NK-92 (cell line): Measurements from ENCODE around the gene DRG2.

Source experiments
- DNase-seq: peaks from one replicate; lab custom pipeline; 2025; ENCODE audit not compliant: unreplicated experiment; lab: John Stamatoyannopoulos, UW

Gene DRG2, protein sequence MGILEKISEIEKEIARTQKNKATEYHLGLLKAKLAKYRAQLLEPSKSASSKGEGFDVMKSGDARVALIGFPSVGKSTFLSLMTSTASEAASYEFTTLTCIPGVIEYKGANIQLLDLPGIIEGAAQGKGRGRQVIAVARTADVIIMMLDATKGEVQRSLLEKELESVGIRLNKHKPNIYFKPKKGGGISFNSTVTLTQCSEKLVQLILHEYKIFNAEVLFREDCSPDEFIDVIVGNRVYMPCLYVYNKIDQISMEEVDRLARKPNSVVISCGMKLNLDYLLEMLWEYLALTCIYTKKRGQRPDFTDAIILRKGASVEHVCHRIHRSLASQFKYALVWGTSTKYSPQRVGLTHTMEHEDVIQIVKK

GRCh38 chr17:18087610-18088491, at the start of gene DRG2:
DRG2 (plus strand) TSS chr17:18087948; CDS start chr17:18088024, 76 bp downstream.
- no peak for DNase-seq

DNA sequence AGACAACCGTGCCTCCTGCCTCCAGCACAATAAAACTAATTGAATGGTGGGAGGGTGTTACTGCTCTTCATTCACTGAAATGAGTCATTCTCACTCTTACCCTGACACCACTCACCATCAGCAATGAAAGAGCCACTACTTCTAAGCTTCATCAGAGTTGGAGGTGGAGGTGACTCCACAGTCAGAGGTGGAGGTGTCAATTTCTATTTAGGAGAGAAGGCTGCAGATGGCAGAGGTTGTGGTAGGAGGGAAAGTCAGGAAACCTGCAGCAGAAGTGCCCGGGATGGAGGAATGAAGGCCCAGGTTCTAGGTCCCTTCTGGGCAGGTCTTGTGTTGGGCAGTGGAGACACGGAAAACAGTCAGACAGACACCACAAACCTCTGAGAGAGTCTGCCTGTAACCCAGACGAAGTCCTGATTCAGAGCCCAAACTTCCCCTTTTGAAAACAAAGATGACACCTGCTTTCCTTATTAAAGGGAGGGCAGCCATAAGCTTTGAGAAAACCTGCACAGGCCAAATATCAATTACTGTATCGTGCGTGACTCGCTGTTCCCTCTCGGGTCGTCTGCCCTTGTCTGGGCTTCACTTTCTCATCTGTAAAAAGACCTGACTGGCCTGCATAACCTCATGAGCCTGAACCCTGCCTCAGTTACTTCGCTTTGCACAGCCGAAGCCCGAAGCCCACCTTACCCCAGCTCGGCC, 49.4 kb upstream of the DRG2 start:
- DNase-seq: no peak

GRCh38 chr17:18038861-18039534, 48.8 kb upstream of the DRG2 start, which contains the start of the genes ATPAF2 and GID4:
ATPAF2 (minus strand) TSS chr17:18039168; CDS start chr17:18039013, 155 bp downstream.
GID4 (plus strand) TSS chr17:18039408; CDS start chr17:18039465, 57 bp downstream.
- DNase-seq: peak; percentile 81

DNA sequence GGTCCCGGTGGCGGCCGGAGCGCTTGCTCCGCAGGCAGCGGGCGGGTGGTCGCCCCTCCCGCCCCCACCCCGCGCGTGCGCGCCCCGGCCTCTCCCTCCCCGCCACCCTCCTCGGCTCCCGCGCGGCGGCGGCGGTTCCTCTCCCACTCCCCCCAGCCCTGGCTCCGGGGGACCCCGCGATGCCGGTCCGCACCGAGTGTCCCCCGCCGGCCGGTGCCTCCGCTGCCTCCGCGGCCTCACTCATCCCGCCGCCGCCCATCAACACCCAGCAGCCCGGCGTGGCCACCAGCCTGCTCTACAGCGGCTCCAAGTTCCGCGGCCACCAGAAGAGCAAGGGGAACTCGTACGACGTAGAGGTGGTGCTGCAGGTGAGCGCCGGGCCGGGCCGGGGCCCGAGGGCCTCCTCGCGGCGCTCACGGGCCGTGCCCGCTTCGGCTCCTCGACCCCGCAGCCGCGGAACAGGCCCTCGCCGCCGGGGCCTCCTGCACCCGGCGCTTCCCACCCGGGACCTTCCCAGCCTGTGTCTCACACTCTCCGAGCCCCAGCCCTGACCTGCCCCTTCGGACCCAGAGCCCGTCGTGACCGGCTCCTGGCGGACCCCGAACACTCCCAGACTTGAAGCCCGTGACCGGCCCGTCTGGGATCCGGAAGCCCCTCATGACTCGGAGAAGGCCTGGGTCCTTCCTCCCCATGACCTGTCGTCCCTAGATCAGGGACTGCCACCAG, 48.0 kb upstream of the DRG2 start:
- DNase-seq: no peak

GRCh38 chr17:18040261-18040858, 47.4 kb upstream of the DRG2 start:
- no peak for DNase-seq

DNA sequence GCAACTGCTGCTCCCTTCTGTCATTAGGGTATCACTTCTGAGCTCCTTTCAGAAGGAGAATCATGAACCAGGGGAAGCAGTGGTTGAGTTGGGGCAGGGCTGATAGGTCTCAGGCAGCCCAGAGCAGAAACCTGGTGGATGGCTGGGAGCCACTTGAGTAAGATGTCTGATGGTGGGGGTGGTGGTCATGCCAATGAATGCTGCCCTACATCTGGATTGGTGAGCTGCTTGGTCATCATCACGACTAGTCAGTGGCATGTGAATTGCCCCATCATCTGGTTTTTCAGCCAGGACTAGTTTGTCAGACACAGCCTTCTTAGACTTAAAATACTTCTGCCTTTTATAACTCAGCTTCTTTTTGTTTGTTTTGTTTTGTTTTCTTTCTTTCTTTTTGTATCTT, 46.0 kb upstream of the DRG2 start:
- DNase-seq: no peak

DNA sequence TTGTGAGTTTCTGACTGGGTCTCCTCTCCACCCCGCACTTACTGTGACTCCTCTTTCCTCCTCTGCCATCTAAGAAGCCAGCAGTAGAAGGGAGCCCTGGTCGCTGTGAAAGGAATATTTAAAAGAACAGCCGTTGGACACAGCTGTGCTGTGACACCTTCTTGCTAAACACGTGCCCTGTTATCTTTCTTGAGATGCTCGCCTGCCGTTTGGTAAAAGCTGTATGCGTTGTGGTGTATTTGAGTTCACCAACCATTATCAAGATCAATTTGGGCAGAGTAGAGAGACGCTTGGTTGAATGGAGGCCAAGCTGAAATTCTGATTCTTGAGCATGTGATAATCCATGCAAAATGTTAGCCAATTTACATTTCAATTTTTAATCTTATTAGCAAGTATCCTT, 44.8 kb upstream of the DRG2 start:
- no peak for DNase-seq

- DNase-seq: no peak
These were observed 44.3 kb upstream of the DRG2 start for GRCh38 chr17:18043491-18043890.

DNA sequence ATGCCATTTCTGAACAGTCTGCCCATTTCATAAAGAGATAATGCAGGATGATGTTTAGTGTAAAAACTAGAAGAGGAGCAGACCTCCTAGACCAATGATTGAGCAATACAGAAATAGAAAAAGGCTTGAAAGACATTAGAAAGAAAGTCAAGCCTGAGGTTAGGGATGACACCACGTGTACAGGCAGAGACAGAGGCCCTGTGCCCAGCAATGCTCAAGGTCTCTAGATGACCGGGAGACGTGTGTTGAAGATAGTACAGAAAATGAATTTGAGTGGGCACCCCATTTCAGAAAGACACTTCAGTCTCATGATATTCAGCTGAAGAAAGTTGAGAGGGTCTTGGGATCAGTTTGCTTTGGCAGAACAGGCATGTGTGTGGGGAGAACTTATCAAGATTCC, 43.1 kb upstream of the DRG2 start:
- no peak for DNase-seq

DNA sequence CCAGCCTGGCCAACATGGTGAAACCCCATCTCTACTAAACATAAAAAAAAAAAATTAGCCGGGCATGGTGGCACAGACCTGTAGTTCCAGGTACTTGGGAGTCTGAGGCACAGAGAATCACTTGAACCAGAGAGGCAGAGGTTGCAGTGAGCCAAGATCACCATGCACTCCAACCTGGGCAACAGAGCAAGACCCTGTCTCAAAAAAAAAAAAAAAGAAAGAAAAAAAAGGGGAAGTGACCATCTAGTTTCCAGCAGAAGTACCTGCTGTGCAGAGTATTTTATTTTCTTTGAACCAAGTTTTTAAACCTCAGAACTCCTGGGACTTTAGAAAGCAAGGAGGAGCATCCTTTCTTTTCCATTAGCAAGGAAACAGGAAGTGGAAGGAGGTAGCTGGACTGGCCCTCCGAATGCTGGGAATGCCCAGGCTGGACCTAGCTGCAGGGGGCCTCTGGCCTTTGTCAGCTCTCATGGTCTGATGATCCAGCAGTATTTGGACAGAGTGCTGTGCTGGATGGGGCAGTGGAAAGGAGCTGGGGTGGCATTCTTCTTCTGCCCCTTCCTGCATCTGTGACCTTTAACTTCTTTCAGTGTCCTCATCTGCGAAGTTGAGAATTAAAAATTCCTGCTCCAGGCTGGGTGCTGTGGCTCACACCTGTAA, 41.9 kb upstream of the DRG2 start:
- no peak for DNase-seq

DNA sequence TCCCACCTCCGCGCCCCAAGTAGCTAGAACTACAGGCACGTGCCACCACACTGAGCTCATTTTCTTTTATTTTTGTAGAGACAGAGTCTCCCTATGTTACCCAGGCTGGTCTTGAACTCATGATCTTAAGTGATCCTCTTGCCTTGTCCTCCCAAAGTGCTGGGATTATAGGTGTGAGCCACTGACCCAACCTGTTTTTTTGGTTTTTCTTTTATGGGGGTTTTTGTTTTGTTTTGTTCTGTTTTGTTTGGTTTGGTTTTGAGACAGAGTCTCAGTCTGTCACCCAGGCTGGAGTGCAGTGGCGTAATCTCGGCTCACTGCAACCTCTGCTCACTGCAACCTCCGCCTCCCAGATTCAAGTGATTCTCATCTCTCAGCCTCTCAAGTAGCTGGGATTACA, 32.2 kb upstream of the DRG2 start:
- no peak for DNase-seq

GRCh38 chr17:18056214-18056613, 31.5 kb upstream of the DRG2 start:
- no peak for DNase-seq

DNA sequence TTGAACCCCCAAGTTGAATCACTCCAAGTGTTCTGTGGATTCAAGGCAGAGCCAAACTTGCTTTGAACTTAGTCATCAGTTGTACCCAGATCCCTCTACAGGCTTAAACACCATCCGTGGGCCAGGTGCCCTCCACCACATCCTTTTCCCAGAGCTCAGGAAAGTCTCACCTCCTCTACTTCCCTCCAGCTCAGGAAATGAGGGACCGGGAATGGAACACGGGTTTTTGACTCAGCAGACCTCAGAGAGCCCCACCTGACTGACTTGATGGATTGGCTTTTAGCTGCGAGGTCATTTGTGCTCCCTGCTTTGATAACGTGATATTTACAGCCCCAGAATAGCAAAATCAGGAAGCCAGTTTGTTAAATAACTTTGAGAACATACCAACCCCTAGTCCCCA, 28.5 kb upstream of the DRG2 start:
- no peak for DNase-seq

DNA sequence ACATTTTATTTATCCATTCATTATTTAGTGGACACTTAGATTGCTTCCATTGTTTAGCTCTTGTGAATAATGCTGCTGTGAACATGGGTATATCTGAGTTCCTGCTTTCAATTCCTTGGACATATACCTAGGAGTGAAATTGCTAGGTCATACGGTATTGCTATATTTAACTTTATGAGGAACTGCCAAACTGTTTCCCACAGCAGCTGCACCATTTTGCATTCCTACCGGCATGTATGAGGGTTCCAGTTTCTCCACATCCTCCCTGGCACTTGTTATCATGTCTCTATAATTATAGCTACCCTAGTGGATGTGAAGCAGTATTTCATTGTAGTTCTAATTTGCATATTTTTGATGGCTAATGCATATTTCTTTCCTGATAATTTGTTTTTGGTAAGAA, 23.7 kb upstream of the DRG2 start:
- no peak for DNase-seq

DNA sequence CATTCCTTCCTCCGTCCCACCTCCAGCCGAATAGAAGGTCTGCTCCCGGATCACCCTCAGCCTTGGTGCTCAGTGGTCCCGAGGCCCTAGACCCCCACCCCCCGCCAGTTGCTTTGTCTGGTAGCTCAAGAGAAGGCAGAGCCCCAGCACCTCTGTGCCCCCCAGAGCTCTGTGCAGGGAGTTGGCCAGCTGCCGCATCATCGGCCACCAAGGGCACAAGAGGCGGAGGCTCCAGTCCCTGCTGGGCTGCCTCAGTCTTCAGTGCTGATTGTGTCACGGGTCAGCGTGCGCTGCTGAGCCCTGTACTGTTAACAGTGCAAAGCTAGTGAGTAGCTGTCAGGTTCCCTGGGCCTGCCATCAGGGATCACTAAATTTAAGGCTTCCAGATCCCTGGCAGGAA, 22.2 kb upstream of the DRG2 start:
- no peak for DNase-seq

GRCh38 chr17:18066866-18067265, 20.9 kb upstream of the DRG2 start:
- DNase-seq: no peak

- no peak for DNase-seq
These were observed 18.6 kb upstream of the DRG2 start for GRCh38 chr17:18069101-18069500.

DNA sequence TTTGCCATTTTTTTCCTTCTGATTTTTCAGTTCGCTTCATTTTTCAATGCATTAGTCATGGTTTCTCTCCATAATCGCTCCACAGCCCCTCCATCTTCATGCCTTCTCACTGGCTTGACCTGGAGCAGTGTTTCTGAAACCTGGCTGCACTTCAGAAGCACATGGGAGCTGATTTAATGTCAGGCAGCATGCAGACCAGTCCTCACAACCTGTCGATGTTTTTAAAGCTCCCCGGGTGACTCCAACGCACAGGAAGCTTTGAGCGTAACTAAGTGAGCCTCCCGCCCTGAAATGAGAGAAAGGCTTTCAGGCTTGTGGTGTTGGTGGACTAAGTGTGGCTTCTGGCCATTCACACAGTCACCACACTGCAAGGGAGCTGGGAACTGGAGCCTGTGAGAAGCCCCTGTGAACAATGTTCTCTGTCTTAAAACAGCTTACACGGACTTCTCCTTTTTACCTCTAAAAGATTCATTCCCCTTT, 16.8 kb upstream of the DRG2 start:
- DNase-seq: no peak

GRCh38 chr17:18071751-18072150, 16.0 kb upstream of the DRG2 start:
- DNase-seq: no peak
